Measurements from ENCODE around the gene CDC25C.
A peak's percentile ranks its signal among the peaks of the same experiment; 100 is the strongest.

Gene CDC25C

DNA sequence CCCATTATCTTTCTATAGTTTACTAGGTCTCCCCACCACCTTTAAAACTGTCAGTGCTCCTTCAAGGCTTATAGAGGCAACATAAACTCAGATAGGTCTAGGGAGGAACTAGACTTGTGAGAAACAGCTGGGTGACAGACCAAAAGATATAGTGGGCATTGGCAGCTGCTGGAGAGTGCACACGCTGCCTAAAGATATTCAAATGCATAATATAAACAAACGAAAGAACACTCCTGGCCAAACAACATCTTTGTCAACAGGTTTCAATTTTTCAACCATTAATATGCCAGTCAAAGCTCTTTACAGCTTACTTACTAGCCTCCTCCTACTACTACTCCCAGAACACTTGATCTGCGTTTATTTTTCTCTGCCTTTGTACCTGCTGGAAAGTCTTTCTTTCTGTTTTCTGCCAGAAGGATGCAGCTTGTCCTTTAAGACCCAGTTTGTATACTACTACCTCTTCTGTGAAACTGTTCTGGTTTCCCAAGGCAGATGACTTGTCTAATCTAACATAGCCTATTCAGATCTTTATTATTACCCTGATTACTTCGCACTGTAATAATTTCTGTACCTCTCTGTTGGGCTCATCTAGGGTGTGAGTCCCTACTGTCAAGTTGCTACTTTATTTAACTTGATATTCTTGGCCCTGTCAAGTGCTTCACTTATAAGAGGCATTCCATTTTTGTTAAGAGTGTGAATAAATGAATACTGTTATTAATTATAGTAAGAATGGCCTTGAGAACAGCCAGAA, 35.2 kb upstream of the CDC25C start:
- H3K27ac ChIP-seq: no peak overlapping the region
- TF ChIP-seq, protein P1, sequence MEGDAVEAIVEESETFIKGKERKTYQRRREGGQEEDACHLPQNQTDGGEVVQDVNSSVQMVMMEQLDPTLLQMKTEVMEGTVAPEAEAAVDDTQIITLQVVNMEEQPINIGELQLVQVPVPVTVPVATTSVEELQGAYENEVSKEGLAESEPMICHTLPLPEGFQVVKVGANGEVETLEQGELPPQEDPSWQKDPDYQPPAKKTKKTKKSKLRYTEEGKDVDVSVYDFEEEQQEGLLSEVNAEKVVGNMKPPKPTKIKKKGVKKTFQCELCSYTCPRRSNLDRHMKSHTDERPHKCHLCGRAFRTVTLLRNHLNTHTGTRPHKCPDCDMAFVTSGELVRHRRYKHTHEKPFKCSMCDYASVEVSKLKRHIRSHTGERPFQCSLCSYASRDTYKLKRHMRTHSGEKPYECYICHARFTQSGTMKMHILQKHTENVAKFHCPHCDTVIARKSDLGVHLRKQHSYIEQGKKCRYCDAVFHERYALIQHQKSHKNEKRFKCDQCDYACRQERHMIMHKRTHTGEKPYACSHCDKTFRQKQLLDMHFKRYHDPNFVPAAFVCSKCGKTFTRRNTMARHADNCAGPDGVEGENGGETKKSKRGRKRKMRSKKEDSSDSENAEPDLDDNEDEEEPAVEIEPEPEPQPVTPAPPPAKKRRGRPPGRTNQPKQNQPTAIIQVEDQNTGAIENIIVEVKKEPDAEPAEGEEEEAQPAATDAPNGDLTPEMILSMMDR (conservative IDR thresholded peaks at IDR 0.05): no peak
- TF ChIP-seq ZFX (IDR thresholded peaks at IDR 0.05): no peak

DNA sequence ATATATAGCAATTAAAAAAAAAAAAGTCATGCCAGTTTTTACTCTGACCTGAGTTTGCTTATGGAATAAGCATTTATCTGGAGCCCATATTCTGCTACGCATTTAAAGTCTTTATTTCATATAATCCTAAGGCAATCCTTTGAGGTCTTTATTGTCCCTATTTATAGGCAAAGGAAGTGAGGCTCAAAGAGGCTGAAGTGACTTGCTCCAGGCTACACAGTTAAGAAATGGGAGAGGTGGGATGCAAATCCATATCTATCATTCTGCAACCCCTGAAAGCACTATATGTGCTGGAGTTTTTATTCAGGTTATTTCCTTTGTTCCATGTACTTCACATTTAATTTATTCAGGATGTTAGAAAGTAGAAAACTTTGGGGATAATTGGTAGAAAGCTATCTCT, 33.0 kb upstream of the CDC25C start:
- TF ChIP-seq, protein P1 (conservative IDR thresholded peaks at IDR 0.05): no peak
- TF ChIP-seq ZFX (IDR thresholded peaks at IDR 0.05): no peak
- H3K27ac ChIP-seq: no peak overlapping the region

DNA sequence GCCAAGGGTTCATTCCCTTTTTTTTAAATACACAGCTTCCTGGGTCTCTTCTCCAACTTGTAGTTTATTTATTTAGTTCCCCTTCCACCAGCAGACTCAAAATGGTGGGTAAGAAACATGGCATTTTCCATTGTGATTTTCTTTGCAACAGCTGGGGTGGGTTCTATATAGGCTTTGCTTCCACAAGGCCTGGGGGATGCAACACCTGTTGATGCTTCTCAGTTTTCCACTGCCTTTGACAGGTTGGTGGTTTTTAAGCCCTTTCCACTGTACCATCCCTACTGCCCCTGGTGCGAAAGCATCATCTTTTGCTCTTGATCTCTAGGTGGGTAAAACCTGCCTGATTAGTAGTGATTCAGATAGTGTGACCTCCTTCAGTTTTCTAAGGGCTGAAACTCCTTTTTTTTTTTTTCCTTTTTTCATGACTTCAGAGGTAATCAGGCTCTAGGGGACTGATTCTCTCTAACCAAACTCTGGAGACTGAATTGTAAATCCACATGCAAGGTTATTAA, 29.4 kb upstream of the CDC25C start:
- no peak overlapping the region for H3K27ac ChIP-seq

DNA sequence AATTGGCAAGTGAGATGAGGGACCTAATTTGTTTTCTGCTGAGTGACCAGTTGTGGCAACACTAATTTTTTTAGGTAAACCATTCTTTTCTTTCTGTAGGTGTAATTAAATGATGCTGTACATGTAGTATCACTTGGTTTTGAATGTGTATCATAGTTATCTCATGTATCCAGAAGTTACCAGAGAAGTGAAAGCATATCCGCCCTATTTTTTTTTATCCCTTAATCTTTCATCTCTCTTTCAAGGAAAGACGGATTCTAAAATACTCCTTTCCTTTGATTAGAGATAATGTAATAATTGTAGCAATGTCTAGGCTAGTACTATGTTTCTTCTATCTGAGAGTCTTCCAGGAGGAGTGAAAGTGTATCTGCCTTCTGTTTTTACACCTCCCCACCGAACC, 28.0 kb upstream of the CDC25C start:
- TF ChIP-seq ZFX (IDR thresholded peaks at IDR 0.05): no peak
- TF ChIP-seq, protein P1 (conservative IDR thresholded peaks at IDR 0.05): no peak
- H3K27ac ChIP-seq: no peak overlapping the region

More for the DNA sequence above, 29.4 kb upstream of the CDC25C start:
- no peak for TF ChIP-seq ZFX (IDR thresholded peaks at IDR 0.05)
- TF ChIP-seq, protein P1 (conservative IDR thresholded peaks at IDR 0.05): no peak

DNA sequence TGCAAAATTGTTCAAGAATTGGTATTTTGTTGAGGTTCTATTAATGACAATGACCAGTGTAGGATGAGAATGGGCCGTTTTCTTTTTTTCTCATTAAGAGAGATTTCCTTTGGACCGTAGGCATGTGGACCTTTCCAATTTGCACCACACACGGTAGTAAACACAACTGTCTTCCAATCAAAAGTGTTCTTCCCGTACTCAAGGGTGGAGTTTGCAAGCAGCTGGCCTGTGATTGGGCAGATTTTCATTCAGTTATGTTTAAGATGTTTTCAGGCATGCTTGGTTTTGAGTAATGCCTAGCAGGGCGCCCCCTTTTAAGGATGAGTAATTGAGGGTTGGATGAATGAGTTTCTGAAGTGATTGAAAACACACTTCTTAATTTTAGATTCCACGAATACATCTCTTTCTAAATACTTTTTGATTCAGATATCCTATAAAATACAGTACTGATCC, 23.3 kb upstream of the CDC25C start:
- no peak overlapping the region for H3K27ac ChIP-seq
- TF ChIP-seq, protein P1 (conservative IDR thresholded peaks at IDR 0.05): no peak
- no peak for TF ChIP-seq ZFX (IDR thresholded peaks at IDR 0.05)

DNA sequence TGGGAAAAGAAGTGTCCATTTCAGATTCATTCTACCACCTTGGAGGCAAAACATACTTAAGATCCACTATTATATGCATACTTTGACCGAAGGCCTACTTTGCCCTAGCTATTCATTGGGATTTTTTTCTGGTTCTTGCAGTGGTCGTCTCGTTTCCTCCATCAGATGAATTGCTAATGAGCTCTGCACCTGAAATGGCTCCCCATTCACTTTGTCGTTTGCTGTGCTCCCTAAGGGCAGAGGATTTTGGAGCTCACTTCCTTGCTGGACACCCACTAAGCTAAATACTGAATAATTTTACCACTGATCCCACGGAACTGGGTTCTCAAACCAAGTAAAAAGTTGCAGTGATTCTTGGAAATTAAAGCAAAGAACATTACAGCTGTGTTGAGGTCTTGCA, 22.8 kb upstream of the CDC25C start:
- no peak for TF ChIP-seq ZFX (IDR thresholded peaks at IDR 0.05)
- TF ChIP-seq, protein P1 (conservative IDR thresholded peaks at IDR 0.05): no peak
- H3K27ac ChIP-seq: no peak overlapping the region

DNA sequence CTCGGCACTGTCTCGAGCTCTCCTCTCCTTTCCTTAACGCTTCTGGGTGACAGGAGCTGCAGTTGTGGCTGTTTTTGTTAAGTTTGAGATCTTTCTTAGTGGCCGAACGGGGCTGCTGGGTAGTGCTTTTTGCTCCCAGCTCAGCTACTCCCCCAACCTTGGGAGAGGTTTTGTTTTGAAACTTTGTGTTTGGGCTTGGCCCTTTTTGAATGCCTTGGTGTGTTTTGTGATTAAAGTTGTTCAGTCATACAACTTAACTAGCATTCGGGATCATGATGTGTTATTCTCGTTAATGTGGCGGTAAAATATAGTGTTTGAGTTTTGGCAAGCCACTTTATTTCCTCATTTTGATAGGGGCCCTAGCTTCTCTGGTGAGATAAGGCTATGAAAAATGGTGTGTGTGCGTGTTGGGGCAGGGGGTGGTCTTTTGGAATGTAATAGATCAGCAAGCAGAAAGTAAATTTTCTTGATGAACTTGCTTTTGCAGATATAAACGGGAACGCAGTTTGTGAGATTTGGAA, 22.0 kb upstream of the CDC25C start:
- TF ChIP-seq, protein P1 (conservative IDR thresholded peaks at IDR 0.05): no peak
- no peak for TF ChIP-seq ZFX (IDR thresholded peaks at IDR 0.05)

More for the DNA sequence above, 22.0 kb upstream of the CDC25C start:
- peak overlapping the region; percentile 98 for H3K27ac ChIP-seq
